Measurements from ENCODE around the gene STK32C. TPM values are rescaled to one million over a fixed set of nuclear protein-coding genes. Genes with fewer than 3 reads are reported as not detected.

The STK32C gene
- total RNA-seq, 4 donors from 2014 or later, result 4.8 to 10.9 (median 7.8) TPM

- intact Hi-C loops (cut with DNase I), result no loop called here
- H3K27ac ChIP-seq (replicated peaks in 1 of 4), result no peak overlapping the region
- no peak overlapping the region for H3K4me3 ChIP-seq
- 83% methylated on average over 9 of the region's 9 CpGs for WGBS
- H3K9me3 ChIP-seq, result no peaks in the 10 kb centered on the region
- peaks cover 4 to 25% (median 24%) of the 10 kb centered on the region in 4 donors for H3K4me1 ChIP-seq
- no peak for DNase-seq (ENCODE audit: extremely low spot score)
- H3K27me3 ChIP-seq, result no peaks in the 10 kb centered on the region
- H3K36me3 ChIP-seq, result no peaks in the 10 kb centered on the region
- TF ChIP-seq EP300 (IDR thresholded peaks at IDR 0.05) (no peak), POLR2AphosphoS5 (IDR thresholded peaks at IDR 0.05) (no peak), CTCF (IDR thresholded peaks at IDR 0.05) (no peak), POLR2A (IDR thresholded peaks at IDR 0.05; ENCODE audit: low read depth) (no peak)
Observed at GRCh38 chr10:132263866-132264265, 43.9 kb downstream of the STK32C start.

GRCh38 chr10:132259702-132260482 lies 47.9 kb downstream of the STK32C start:
- Histone ChIP-seq H3K27me3 (no peaks in the 10 kb centered on the region), H3K27ac (replicated peaks in 1 of 4) (no peak overlapping the region), H3K4me3 (no peak overlapping the region), H3K36me3 (no peaks in the 10 kb centered on the region), H3K4me1 (peaks cover 0 to 3% (median under 1%) of the 10 kb centered on the region in 4 donors), H3K9me3 (no peaks in the 10 kb centered on the region)
- intact Hi-C loops (cut with DNase I), result no loop called here
- no peak for DNase-seq (ENCODE audit: extremely low spot score)
- 92% methylated on average over 25 of the region's 27 CpGs for WGBS
- no peak for TF ChIP-seq EP300 (IDR thresholded peaks at IDR 0.05)
- no peak for TF ChIP-seq POLR2A (IDR thresholded peaks at IDR 0.05; ENCODE audit: low read depth)
- no peak for TF ChIP-seq POLR2AphosphoS5 (IDR thresholded peaks at IDR 0.05)
- no peak for TF ChIP-seq CTCF (IDR thresholded peaks at IDR 0.05)

- Histone ChIP-seq H3K4me1 (no peaks in the 10 kb centered on the region), H3K4me3 (no peak overlapping the region), H3K27ac (replicated peaks in 1 of 4) (no peak overlapping the region), H3K36me3 (no peaks in the 10 kb centered on the region), H3K9me3 (no peaks in the 10 kb centered on the region), H3K27me3 (no peaks in the 10 kb centered on the region)
- DNase-seq (ENCODE audit: extremely low spot score), result no peak
- intact Hi-C loops (cut with DNase I), result no loop called here
- 92% methylated on average over 21 of the region's 23 CpGs for WGBS
- no peak for TF ChIP-seq CTCF (IDR thresholded peaks at IDR 0.05)
- no peak for TF ChIP-seq POLR2AphosphoS5 (IDR thresholded peaks at IDR 0.05)
- no peak for TF ChIP-seq POLR2A (IDR thresholded peaks at IDR 0.05; ENCODE audit: low read depth)
- no peak for TF ChIP-seq EP300 (IDR thresholded peaks at IDR 0.05)
Observed at GRCh38 chr10:132258423-132258822, 49.3 kb downstream of the STK32C start.

GRCh38 chr10:132257907-132258306 lies 49.8 kb downstream of the STK32C start:
- TF ChIP-seq EP300 (IDR thresholded peaks at IDR 0.05) (no peak), POLR2AphosphoS5 (IDR thresholded peaks at IDR 0.05) (no peak), POLR2A (IDR thresholded peaks at IDR 0.05; ENCODE audit: low read depth) (no peak), CTCF (IDR thresholded peaks at IDR 0.05) (no peak)
- no peaks in the 10 kb centered on the region for H3K4me1 ChIP-seq
- WGBS, result no CpG with 5 or more reads among the region's 9 CpGs
- no peak for DNase-seq (ENCODE audit: extremely low spot score)
- no peak overlapping the region for H3K4me3 ChIP-seq
- H3K27ac ChIP-seq (replicated peaks in 1 of 4), result no peak overlapping the region
- H3K36me3 ChIP-seq, result no peaks in the 10 kb centered on the region
- intact Hi-C loops (cut with DNase I), result no loop called here
- no peaks in the 10 kb centered on the region for H3K27me3 ChIP-seq
- H3K9me3 ChIP-seq, result no peaks in the 10 kb centered on the region

Data from esophagus muscularis mucosa (tissue), 4 donors.